NOMO-1 treated with dmso at 0.1 percent for 144 hours (cell line): ENCODE data around the gene CAMSAP1.

ENCODE experiments used
- DNase-seq: peaks from one replicate; lab custom pipeline; 2025; ENCODE audit not compliant: unreplicated experiment; lab: John Stamatoyannopoulos, UW

Gene CAMSAP1

GRCh38 chr9:135840539-135840938 is 66.8 kb downstream of the CAMSAP1 start:
- DNase-seq: no peak

GRCh38 chr9:135840107-135840506 is 67.2 kb downstream of the CAMSAP1 start:
- DNase-seq: no peak

GRCh38 chr9:135839516-135839915 is 67.8 kb downstream of the CAMSAP1 start:
- DNase-seq: no peak

GRCh38 chr9:135835131-135835530 is 72.2 kb downstream of the CAMSAP1 start:
- DNase-seq: no peak

- DNase-seq: no peak
Observed at GRCh38 chr9:135833864-135834263, 73.5 kb downstream of the CAMSAP1 start.

- DNase-seq: no peak
Observed at GRCh38 chr9:135830496-135830895, 76.8 kb downstream of the CAMSAP1 start.

DNA sequence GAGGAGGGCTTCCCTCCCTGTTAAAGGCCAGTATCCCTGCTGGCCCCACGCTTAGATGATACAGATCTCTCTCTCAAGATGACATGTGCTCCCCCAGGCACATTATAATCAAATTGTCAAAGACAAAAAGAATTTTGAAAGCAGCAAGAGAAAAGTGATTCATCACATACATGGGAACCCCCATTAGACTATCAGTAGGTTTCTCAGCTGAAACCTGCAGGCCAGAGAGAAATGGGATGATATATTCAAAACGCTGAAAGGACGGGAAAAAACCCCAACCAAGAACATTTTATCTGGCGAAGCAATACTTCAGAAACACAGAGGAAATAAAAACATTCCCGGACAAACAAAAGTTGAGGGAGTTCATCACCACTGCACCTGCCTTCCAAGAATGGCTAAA is 78.7 kb downstream of the CAMSAP1 start:
- DNase-seq: no peak

DNA sequence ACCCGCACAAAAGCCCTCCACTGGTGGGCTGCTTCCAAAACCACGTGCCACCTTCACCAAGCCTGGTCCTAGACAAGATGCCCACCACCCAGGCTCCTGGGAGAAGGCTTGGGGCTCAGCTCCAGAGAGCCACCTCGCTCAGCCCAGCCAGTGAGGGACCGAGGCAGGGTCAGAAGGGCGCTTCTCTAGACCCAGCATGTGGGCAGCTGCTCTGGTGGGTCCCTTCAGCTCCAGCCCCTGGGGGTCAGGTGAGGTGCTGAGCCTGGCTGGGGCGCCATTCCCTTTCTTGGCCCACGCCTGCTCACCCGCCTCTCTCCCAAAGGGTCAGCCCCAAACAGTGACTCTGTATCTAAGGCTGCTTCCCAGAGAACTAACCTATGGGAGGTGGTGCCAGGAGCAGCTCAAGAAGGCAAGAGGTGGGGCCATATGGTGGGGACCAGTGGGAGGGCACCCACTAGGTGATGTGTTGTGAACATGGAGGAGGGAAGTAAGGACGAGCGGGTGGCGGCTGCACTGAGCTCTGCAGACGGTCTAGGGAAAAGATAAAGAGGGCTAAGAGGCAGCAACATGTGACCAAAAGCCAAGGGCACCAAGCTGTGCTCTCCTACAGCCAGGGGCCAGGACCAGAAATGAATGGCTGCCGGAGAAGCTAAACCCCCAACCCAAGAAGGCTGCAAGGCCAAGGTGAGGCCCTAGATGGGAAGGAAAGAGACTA is 79.3 kb downstream of the CAMSAP1 start:
- DNase-seq: no peak

GRCh38 chr9:135827301-135827700 is 80.0 kb downstream of the CAMSAP1 start:
- no peak for DNase-seq

DNA sequence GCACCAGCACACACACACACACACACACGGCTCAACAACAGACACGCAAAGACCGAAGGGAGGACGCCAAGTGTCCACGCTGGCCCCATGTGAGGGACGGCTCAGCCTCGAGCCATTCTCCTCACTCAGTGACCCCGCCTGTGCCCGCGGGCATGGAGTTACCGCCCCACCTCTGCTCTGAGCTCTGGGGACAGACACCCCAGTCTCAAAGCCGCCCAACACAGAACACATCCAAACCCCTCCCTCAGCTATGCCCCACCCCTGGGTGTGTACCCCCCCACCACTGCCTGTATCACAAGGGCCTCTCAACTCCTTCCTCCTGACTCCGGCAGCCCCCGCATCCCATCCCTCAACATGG is 81.2 kb downstream of the CAMSAP1 start:
- no peak for DNase-seq

DNA sequence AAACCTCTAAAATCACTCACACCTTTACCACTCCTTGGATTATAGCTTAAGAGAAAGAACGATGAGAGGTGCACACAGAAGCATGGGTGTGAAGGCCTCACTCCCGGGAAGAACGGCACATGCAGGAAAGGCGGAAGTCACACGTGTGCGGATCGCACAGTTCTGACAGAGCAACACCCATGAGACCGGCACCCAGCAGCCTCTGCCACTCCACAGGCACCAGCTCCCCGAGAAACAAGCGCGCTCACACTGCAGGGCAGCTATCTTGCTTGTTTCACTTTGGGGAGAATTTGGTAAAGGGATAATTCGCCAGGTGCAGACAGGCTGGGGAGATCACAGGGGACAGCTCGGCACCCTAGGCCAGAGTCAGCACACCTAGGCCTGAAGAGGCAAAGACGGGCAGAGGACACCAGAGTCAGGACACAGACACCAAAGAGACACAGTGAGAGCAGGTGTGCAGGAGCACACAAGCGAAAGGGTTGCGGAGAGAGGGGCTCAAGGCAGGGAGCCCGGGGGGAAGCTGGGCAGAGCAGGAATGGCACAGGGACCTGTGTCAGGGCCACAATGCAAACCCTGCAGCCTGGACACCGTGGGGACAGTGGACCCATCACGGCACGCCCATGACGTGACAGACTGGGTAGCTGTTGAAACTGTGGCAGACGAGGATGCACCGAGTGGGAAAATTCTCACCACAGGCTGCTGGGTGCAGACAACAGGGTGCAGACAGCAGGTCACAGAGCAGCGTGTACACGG is 81.7 kb downstream of the CAMSAP1 start:
- no peak for DNase-seq

- DNase-seq: no peak
Observed at GRCh38 chr9:135823036-135823435, 84.3 kb downstream of the CAMSAP1 start.

DNA sequence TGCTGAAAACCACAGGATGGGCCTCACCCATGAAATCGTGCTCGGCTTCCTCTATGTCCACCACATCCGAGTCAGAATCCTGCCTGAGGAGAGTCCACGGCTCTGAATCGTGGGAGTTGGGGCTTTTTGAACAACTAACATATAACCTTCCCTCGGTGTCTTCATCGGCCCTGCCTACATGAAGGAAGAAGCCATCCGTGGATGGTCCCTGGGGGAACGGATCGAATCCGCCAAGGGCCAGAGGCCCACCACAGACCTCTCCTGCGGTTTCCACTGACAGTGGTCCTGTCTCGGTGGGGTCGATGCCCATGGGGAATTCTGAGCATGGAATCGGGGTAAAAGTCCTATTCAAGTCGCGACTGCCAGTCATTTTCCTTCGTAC is 85.0 kb downstream of the CAMSAP1 start:
- no peak for DNase-seq

DNA sequence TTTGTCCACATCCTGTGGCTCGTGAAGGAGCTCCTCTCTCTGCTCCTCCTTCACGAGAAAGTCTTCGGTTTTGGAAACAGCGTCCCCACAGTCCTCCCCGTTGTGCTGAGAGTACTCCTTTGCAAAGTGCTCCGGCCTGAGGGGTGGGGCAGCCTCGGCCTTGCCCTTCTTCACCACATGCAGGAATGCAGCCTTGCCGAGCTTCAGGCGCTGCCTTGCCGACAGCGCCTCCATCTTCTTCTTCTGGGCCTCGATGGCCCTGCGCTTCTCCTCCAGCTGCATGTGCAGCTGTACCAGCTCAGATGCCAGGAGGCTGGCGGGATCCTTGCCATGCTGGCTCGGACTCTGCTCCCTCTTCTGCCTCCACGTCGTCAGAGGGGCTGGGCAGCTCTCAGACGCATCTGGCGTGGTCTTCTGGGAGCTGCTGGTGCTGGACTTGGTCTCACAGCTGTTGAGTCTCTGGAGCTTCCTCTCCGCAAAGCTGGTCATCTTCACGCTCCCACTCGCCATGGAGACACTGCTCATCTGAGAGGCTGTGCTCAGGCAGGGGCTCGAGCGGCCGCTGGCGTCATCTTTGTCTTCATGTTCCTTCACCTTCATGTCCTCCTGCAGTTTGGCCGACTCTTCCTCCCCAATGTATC is 85.5 kb downstream of the CAMSAP1 start:
- DNase-seq: no peak

DNA sequence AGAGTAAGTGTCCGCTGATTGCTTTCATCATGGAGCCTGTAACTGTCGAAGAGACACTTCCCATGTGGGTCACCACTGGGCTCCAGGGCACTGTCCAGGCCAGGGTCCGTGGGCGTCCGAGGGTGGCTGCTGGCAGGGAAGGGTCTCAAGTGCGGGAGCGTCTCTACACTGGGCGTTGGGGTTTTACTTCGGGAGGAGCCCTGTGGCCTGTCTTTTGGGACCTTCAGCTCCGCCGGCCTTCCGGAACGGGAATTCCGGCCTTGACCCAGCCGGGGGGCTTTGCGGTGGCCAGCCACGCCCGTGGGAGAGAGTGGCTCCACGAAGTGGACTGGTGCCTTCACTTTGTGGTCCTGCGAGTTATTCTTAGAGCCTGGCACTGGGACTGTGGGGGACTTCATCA is 86.2 kb downstream of the CAMSAP1 start:
- DNase-seq: no peak

DNA sequence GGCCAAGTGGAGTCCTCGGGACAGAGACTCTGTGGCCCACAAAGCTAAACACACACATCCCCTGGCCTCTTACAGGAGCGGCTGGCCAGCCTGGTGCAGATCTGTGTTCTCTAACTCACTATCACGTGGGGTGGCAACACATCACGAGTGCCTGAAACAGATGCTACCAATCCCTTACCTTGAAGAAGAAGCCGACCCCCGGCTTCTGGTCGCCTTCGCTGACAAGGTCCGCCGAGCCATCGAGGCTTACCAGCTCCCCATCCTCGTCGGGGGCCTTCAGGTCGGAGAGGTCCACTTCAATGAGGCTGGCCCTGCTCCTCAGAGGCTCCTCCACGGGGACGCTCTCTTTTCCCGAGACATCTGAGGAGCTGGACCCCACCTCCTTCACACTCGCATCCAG is 86.7 kb downstream of the CAMSAP1 start:
- DNase-seq: no peak

DNA sequence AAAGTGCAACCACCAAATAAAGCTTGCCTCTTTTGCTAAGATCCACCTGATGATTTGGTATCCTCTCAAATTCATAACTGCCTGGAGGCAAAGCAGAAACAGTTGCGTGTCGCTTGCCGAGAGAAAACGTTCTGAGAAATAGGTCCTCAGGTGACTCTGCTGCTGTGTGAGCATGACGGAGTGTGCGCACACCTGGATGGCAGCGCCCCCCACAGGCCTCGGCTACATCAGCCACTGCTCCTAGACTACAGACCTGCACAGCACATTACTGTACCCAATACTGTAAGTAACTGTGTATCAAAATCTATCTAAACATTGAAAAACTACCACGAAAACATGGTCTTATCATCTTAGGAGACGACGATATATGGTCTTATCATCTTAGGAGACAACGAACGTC is 87.4 kb downstream of the CAMSAP1 start:
- DNase-seq: no peak

DNA sequence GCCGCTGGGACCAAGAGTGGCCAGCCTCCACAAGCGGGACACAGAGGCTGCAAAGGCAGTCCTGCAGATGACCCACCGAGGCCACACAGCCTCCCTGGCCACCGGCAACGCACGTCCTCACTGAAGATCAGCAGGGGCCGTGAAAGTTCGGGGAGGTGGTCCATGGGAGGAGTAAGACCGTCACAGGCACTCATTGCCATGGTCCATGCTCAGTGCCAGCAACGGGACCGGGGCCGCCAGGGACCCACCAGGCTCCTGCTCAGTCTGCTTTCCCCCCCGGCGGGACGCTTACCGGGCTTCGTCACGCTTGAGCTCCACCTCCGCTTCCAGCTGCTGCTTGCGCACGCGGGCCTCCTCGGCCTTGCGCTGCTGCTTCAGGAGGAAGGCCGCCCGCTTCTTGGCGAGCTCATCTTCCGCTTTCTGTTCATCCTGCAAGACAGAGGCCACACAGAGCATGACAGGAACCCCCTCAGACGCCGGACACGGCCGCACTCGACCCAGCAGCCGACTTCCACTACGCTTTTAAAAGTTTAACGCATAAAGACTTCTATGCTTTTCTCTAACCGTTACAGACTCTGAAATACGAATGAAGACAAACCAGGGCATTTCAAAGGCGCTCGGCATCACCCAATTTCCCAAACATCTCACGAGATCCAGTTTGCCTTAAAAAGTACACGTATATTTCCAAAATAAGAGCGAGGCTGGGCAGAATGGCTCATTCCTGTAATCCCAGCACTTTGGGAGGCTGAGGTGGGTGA is 88.4 kb downstream of the CAMSAP1 start:
- DNase-seq: no peak

GRCh38 chr9:135817951-135818717 is 89.2 kb downstream of the CAMSAP1 start:
- DNase-seq: no peak

GRCh38 chr9:135816651-135816970 is 90.7 kb downstream of the CAMSAP1 start:
- DNase-seq: no peak
